OCI-LY3 (cell line): Measurements from ENCODE around the gene ZC3H10.

Experiments used
- CTCF ChIP-seq: fragments of 200-600, 300-600 bp; sonication (generic); IDR thresholded peaks from 2 replicates; pipeline ENCODE4 v1.5.1; 2014; ENCODE audit warnings: antibody characterized with exemption, low read length, low read depth
- EZH2phosphoT487 ChIP-seq: fragments of 200-600 bp; shearing (Covaris generic); IDR thresholded peaks from 2 replicates; pipeline ENCODE4 v1.6.1; 2018; ENCODE audit warnings: antibody characterized with exemption, mixed run types, low read depth

- TF ChIP-seq CTCF (no peak), EZH2phosphoT487 (no peak)
These were observed 19.5 kb upstream of the ZC3H10 start for GRCh38 chr12:56098592-56098991.
